Measurements from ENCODE around the gene PLEKHN1. TPM values are rescaled to one million over a fixed set of nuclear protein-coding genes. Genes with fewer than 3 reads are reported as not detected.
A peak's percentile ranks its signal among the peaks of the same experiment; 100 is the strongest.

The PLEKHN1 gene
- total RNA-seq, 1 donor from 2014 or later: 1.1 TPM

GRCh38 chr1:932173-932510 is 34.1 kb upstream of the PLEKHN1 start:
- no peak for DNase-seq (ENCODE audit: low spot score, unreplicated experiment)
- Mint-ChIP-seq H3K27me3 (peaks cover 58% of the 10 kb centered on the region), H3K27ac (no peak overlapping the region), H3K4me3 (ENCODE audit: low read depth) (no peak overlapping the region), H3K36me3 (ENCODE audit: insufficient read depth) (no peaks in the 10 kb centered on the region), H3K4me1 (ENCODE audit: low read depth) (peaks cover 7% of the 10 kb centered on the region), H3K9me3 (ENCODE audit: low read depth) (no peaks in the 10 kb centered on the region)
- TF ChIP-seq CTCF (IDR thresholded peaks at IDR 0.05; ENCODE audit: unreplicated experiment): no peak

- no peaks in the 10 kb centered on the region for H3K36me3 Mint-ChIP-seq (ENCODE audit: insufficient read depth)
- H3K27ac Mint-ChIP-seq: no peak overlapping the region
- no peak overlapping the region for H3K4me3 Mint-ChIP-seq (ENCODE audit: low read depth)
Measured at GRCh38 chr1:932776-933602, 33.3 kb upstream of the PLEKHN1 start.

GRCh38 chr1:933603-933940 is 32.7 kb upstream of the PLEKHN1 start:
- no peak for DNase-seq (ENCODE audit: low spot score, unreplicated experiment)
- TF ChIP-seq CTCF (IDR thresholded peaks at IDR 0.05; ENCODE audit: unreplicated experiment): no peak
- Mint-ChIP-seq H3K36me3 (ENCODE audit: insufficient read depth) (no peaks in the 10 kb centered on the region), H3K4me3 (ENCODE audit: low read depth) (no peak overlapping the region), H3K27ac (no peak overlapping the region), H3K9me3 (ENCODE audit: low read depth) (no peaks in the 10 kb centered on the region), H3K4me1 (ENCODE audit: low read depth) (peaks cover 16% of the 10 kb centered on the region), H3K27me3 (peaks cover 47% of the 10 kb centered on the region)

More at GRCh38 chr1:932776-933602, 33.3 kb upstream of the PLEKHN1 start:
- H3K27me3 Mint-ChIP-seq: peaks cover 50% of the 10 kb centered on the region
- no peaks in the 10 kb centered on the region for H3K9me3 Mint-ChIP-seq (ENCODE audit: low read depth)
- no peak for DNase-seq (ENCODE audit: low spot score, unreplicated experiment)
- TF ChIP-seq CTCF (IDR thresholded peaks at IDR 0.05; ENCODE audit: unreplicated experiment): no peak
- H3K4me1 Mint-ChIP-seq (ENCODE audit: low read depth): peaks cover 11% of the 10 kb centered on the region

GRCh38 chr1:934991-935750 is 31.1 kb upstream of the PLEKHN1 start:
- Mint-ChIP-seq H3K4me3 (ENCODE audit: low read depth) (no peak overlapping the region), H3K27me3 (peaks cover 41% of the 10 kb centered on the region), H3K27ac (peak overlapping the region; percentile 9), H3K36me3 (ENCODE audit: insufficient read depth) (no peaks in the 10 kb centered on the region), H3K4me1 (ENCODE audit: low read depth) (peaks cover 19% of the 10 kb centered on the region), H3K9me3 (ENCODE audit: low read depth) (no peaks in the 10 kb centered on the region)
- no peak for TF ChIP-seq CTCF (IDR thresholded peaks at IDR 0.05; ENCODE audit: unreplicated experiment)
- DNase-seq (ENCODE audit: low spot score, unreplicated experiment): no peak

- Mint-ChIP-seq H3K9me3 (ENCODE audit: low read depth) (no peaks in the 10 kb centered on the region), H3K4me1 (ENCODE audit: low read depth) (peaks cover 19% of the 10 kb centered on the region), H3K4me3 (ENCODE audit: low read depth) (no peak overlapping the region), H3K27ac (no peak overlapping the region), H3K36me3 (ENCODE audit: insufficient read depth) (no peaks in the 10 kb centered on the region), H3K27me3 (peaks cover 38% of the 10 kb centered on the region)
- DNase-seq (ENCODE audit: low spot score, unreplicated experiment): no peak
- TF ChIP-seq CTCF (IDR thresholded peaks at IDR 0.05; ENCODE audit: unreplicated experiment): no peak
Measured at GRCh38 chr1:935751-936231, 30.5 kb upstream of the PLEKHN1 start.
